HG03342 (cell line): Measurements from ENCODE around the gene FCRLA.
"Not testable (repeated sequence)": the region's sequence is repeated elsewhere in the genome, so short reads cannot be mapped to it uniquely, and the experiment has no call there.

ENCODE experiments used
- ATAC-seq: cut with Tn5 transposase; IDR thresholded peaks from one replicate; pipeline ENCODE4 v1.9.1; 2021; ENCODE audit warnings: mild to moderate bottlenecking, moderate library complexity; ENCODE audit not compliant: unreplicated experiment

Gene FCRLA

GRCh38 chr1:161705537-161705936 is 1.5 kb upstream of the FCRLA start:
- ATAC-seq, result no peak

DNA sequence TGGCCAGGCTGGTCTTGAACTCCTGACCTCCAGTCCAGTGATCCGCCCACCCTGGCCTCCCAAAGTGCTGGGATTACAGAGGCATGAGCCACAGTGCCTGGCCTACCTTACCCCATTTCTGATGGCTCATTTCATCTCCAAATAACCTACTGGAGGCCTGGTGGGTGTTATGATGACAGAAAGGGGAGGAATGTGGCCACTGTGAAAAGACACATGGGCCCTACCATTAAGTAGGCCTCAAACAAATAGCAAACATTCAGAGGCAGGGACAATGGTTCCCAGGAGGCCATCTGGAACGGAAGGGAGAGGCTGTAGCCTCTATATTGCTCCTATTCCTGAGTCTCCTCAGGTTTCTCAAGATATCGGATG is 932 bp upstream of the FCRLA start:
- no peak for ATAC-seq

GRCh38 chr1:161707503-161707902 is 474 bp downstream of the FCRLA start:
- ATAC-seq, result no peak

- ATAC-seq, result no peak
Measured at GRCh38 chr1:161709373-161709772, 2.3 kb downstream of the FCRLA start.

DNA sequence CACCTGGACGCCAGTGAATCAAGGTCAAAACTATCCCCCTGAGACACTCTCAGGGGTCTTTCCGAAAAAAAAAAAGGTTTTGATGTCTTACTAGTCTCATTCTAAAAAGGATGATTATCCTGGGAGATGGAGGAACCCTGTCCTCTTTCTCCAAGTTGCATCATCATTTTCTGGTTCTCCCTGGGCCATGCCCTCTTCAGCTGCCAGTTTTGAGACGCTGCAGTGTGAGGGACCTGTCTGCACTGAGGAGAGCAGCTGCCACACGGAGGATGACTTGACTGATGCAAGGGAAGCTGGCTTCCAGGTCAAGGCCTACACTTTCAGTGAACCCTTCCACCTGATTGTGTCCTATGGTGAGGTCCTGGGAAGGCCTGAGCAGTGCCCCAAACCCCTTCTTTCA is 3.5 kb downstream of the FCRLA start:
- ATAC-seq, result no peak

- ATAC-seq, result peak; percentile 55
Measured at GRCh38 chr1:161718559-161719324, 11.7 kb downstream of the FCRLA start.

DNA sequence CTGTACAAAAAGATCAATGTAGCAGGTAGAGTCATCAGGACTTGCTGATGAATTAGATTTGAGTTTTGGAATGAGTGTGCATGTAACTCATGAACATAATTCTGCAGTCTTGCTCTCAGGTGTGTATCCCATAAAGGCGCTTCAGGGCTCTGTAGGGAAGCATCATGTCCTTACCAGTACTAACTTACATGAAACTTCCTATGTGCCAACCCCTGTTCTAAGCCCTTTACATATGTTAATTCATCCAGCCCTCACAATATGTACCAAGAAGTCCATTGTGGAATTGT is 12.2 kb downstream of the FCRLA start:
- peak; percentile 41 for ATAC-seq

GRCh38 chr1:161720422-161720821 is 13.4 kb downstream of the FCRLA start:
- ATAC-seq, result no peak

GRCh38 chr1:161720956-161721737 is 14.1 kb downstream of the FCRLA start, which contains the start of gene FCRLB:
Gene FCRLB, plus strand, starts transcription at chr1:161721544. Its CDS starts 1,129 bp downstream, at chr1:161722673.
- no peak for ATAC-seq

- no peak for ATAC-seq
Measured at GRCh38 chr1:161721738-161722343, 14.8 kb downstream of the FCRLA start.

DNA sequence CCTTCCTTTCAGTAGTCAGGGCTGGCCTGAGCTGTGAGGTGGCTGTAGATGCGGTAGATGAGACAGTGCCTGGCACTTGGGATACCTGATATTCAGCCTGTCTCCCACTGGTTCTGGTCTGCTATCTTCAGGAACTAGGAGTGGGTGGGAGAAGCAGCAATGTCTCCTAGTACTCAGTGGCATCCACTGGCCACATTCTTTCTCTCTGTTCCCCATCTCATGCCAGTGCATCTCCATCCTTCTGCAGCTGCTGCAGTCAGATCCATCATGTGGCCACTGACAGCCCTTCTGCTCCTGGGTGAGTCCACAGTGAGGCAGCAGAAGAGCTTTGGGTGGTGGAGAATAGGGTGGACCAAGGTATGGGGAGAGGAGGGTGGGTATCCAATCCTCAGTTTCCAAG is 15.4 kb downstream of the FCRLA start:
- ATAC-seq, result no peak

- no peak for ATAC-seq
Measured at GRCh38 chr1:161723459-161724141, 16.6 kb downstream of the FCRLA start.

DNA sequence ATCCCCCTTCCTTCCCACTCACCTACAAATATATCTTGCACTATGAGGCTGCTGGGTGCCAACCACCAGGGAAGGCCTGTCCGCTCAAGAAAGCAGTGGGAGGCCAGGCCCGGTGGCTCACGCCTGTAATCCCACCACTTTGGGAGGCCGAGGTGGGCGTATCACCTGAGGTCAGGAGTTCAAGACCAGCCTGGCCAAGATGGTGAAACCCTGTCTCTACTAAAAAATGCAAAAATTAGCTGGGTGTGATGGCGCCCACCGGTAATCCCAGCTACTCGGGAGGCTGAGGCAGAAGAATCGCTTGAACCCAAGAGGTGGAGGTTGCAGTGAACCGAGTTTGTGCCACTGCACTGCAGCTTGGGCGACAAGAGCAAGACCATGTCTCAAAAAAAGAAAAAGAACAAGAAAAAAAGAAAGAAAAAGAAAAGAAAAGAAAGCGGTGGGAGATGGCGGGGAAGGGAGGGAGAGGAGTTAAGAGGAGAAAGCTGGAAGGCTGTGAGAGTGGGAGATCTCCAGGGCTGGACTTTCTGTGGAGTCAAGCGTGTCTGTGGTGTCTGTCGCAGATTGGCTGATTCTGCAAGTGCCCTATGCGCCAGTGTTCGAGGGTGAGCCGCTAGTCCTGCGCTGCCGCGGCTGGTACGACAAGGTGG is 18.4 kb downstream of the FCRLA start:
- ATAC-seq, result not testable (repeated sequence)

DNA sequence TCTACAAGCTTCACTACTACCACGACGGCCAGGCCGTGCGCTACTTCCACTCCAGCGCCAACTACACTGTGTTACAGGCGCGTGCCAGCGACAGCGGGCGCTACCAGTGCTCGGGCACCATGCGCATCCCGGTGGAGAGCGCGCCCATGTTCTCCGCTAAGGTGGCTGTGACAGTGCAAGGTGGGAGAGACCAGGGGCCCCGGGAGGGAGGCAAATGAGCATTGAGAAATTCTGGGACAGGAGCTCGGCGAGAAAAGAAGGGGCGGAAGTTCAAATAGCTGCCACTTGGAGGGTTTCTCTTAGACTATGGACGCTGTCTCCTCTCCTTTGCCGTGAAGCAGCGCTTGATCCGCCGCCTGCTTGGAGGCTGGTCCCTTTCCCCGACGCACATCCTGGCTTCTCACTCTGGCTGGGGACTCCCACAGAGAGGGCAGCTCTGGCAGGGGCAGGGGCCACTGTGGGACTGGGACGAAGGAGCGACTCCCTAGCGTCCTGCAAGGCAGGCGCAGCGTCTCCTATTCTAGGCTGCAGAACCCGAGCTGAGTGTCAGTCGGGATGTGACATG is 19.0 kb downstream of the FCRLA start:
- peak; percentile 19 for ATAC-seq

- ATAC-seq, result peak; percentile 60
Measured at GRCh38 chr1:161726473-161727255, 19.6 kb downstream of the FCRLA start.

GRCh38 chr1:161727256-161727924 is 20.4 kb downstream of the FCRLA start:
- peak; percentile 4 for ATAC-seq

DNA sequence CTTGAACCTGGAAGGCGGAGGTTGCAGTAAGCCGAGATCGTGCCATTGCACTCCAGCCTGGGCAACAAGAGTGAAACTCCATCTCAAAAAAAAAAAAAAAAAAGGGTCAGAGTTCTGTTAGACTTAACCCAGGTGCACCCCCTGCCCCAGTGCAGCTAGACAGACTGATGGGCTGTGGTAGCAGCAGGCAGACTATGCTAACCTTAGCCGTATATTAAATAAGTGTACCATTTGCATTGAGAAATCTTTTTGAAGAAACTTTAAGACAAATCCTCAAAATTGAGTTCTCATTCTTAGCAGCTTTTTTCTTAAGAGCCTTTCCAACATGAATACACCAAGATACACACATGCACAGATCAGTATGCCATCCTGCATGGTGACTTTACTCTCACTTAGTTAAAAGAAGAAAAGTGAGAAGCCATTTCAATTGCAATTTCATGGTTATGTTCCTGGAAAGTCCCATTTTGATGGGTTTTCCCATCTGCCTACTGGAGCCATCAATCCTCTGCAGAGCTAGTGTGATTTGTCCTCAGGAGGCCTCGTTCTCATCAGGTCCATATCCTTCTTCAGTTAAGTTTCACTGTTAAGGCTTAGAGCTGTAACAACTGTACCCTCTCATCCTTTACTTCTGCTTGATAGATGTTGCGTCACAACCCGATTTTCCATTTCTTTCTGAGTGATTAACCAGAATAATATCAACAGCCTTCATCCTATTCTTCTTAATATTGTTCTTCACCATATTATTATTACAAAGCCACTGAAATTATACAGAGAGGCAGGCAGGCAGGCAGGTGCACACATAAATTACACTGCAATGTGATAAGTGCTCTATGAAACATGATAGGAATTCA is 21.6 kb downstream of the FCRLA start:
- ATAC-seq, result no peak

DNA sequence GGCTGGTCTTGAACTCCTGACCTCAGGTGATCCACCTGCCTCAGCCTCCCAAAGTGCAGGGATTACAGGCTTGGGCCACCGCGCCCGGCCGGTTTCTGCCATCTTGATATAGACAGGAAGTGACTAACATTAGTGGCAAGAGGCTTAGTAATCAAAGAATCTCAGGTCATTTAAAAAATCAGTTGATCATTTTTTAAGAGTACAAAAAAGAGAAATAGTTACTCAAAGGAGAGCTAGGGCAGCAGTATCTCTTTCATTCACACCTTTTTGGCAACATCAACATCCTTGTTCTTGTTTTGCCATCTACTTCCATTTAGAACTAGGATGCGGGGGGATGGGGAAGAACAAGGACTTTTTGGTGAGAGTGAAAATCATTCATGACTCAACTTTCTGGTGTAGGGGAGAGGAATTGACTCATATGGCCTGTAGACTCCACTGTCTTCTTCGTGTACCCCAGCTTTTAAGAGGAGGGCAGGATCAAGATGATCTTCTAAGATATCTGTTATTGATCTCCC is 23.1 kb downstream of the FCRLA start:
- ATAC-seq, result no peak
